HG02884 (cell line): ENCODE measurements around the gene OR6C2.
"Not testable (repeated sequence)": the region's sequence is repeated elsewhere in the genome, so short reads cannot be mapped to it uniquely, and the experiment has no call there.

Experiments
- ATAC-seq: cut with Tn5 transposase; IDR thresholded peaks from one replicate; pipeline ENCODE4 v1.9.1; 2021; ENCODE audit warnings: mild to moderate bottlenecking, moderate library complexity; ENCODE audit not compliant: unreplicated experiment

Gene OR6C2

GRCh38 chr12:55443776-55444175 lies at the start of gene OR6C2:
OR6C2 (plus strand) TSS chr12:55444076; CDS start chr12:55452214, 8,138 bp downstream.
- ATAC-seq, result no peak

- no peak for ATAC-seq
Observed at GRCh38 chr12:55396326-55396725, 47.5 kb upstream of the OR6C2 start.

GRCh38 chr12:55400229-55400628 lies 43.6 kb upstream of the OR6C2 start, which contains the start of gene OR6C65:
OR6C65 (plus strand) TSS chr12:55400529; CDS start chr12:55400529, 0 bp downstream.
- ATAC-seq, result no peak

GRCh38 chr12:55407866-55408265 lies 36.0 kb upstream of the OR6C2 start:
- ATAC-seq, result no peak

- not testable (repeated sequence) for ATAC-seq
Observed at GRCh38 chr12:55409133-55409532, 34.7 kb upstream of the OR6C2 start.

GRCh38 chr12:55412138-55412537 lies 31.7 kb upstream of the OR6C2 start:
- not testable (repeated sequence) for ATAC-seq

GRCh38 chr12:55413498-55414388 lies 30.1 kb upstream of the OR6C2 start:
- not testable (repeated sequence) for ATAC-seq

- not testable (repeated sequence) for ATAC-seq
Observed at GRCh38 chr12:55414396-55414823, 29.5 kb upstream of the OR6C2 start.

GRCh38 chr12:55414889-55415288 lies 29.0 kb upstream of the OR6C2 start:
- ATAC-seq, result not testable (repeated sequence)

- ATAC-seq, result no peak
Observed at GRCh38 chr12:55416961-55417360, 26.9 kb upstream of the OR6C2 start.

GRCh38 chr12:55420307-55420962 lies 23.4 kb upstream of the OR6C2 start:
- ATAC-seq, result no peak

- no peak for ATAC-seq
Observed at GRCh38 chr12:55425954-55426353, 17.9 kb upstream of the OR6C2 start, which contains the start of gene OR6C76. OR6C76 (plus strand) TSS chr12:55426254; CDS start chr12:55426254, 0 bp downstream.

GRCh38 chr12:55428331-55429243 lies 15.3 kb upstream of the OR6C2 start:
- no peak for ATAC-seq

- not testable (repeated sequence) for ATAC-seq
Observed at GRCh38 chr12:55441233-55441632, 2.6 kb upstream of the OR6C2 start.

GRCh38 chr12:55445357-55445756 lies 1.5 kb downstream of the OR6C2 start:
- ATAC-seq, result no peak

- no peak for ATAC-seq
Observed at GRCh38 chr12:55446326-55446725, 2.5 kb downstream of the OR6C2 start.

GRCh38 chr12:55448825-55449224 lies 4.9 kb downstream of the OR6C2 start:
- no peak for ATAC-seq

- ATAC-seq, result not testable (repeated sequence)
Observed at GRCh38 chr12:55464926-55465325, 21.1 kb downstream of the OR6C2 start.

- ATAC-seq, result peak; percentile 92
Observed at GRCh38 chr12:55467836-55468235, 24.0 kb downstream of the OR6C2 start.

GRCh38 chr12:55469291-55469690 lies 25.4 kb downstream of the OR6C2 start:
- ATAC-seq, result no peak
